Liver (tissue), 9 donors: ENCODE data around the gene RASGRP3. TPM values are rescaled to one million over a fixed set of nuclear protein-coding genes. Genes with fewer than 3 reads are reported as not detected.

Experiments used
- DNase-seq: peaks from one replicate; pipeline ENCODE4 v3.0.0-alpha.2; 2017; ENCODE audit warnings: low spot score
- H3K27ac ChIP-seq, 2 donors: one replicate each; pipeline ENCODE4 v1.7.0; 2013; ENCODE audit warnings: inconsistent platforms in 2 of 2, low read length in 2 of 2, control low read depth in 1 of 2, low read depth in 1 of 2, mild to moderate bottlenecking in 1 of 2
- H3K27me3 ChIP-seq, 4 donors: one replicate each; pipeline versions ENCODE4 v1.6.1 to v1.7.0; 2013; ENCODE audit warnings: low read length in 3 of 4, inconsistent platforms in 1 of 4, mild to moderate bottlenecking in 1 of 4, moderate library complexity in 1 of 4; ENCODE audit not compliant: control insufficient read depth in 4 of 4, insufficient read depth in 4 of 4
- H3K36me3 ChIP-seq, 4 donors: one replicate each; pipeline versions ENCODE4 v1.6.1 to v1.7.0; 2013; ENCODE audit warnings: low read length in 3 of 4, mild to moderate bottlenecking in 3 of 4, low read depth in 1 of 4, moderate library complexity in 1 of 4; ENCODE audit not compliant: control insufficient read depth in 4 of 4, insufficient read depth in 3 of 4
- H3K4me1 ChIP-seq, 4 donors: one replicate each; pipeline versions ENCODE4 v1.6.1 to v1.7.0; 2013; ENCODE audit warnings: low read length in 3 of 4, mild to moderate bottlenecking in 3 of 4, moderate library complexity in 1 of 4; ENCODE audit not compliant: control insufficient read depth in 4 of 4, insufficient read depth in 4 of 4
- H3K4me3 ChIP-seq, 3 donors: one replicate each; pipeline versions ENCODE4 v1.6.1 to v1.7.0; 2013; ENCODE audit warnings: low read length in 3 of 3, control low read depth in 1 of 3, low read depth in 1 of 3, mild to moderate bottlenecking in 1 of 3
- H3K9ac ChIP-seq, 2 donors: one replicate each; pipeline ENCODE4 v1.7.0; 2013; ENCODE audit warnings: low read length in 2 of 2, mild to moderate bottlenecking in 2 of 2, moderate library complexity in 2 of 2, control low read depth in 1 of 2, low read depth in 1 of 2
- H3K9me3 ChIP-seq, 4 donors: one replicate each; pipeline versions ENCODE4 v1.6.1 to v1.7.0; 2013; ENCODE audit warnings: low read length in 3 of 4; ENCODE audit not compliant: control insufficient read depth in 4 of 4
- CTCF ChIP-seq: fragments of 150-350 bp; IDR thresholded peaks from 2 replicates; pipeline ENCODE4 v1.5.1; 2017; ENCODE audit warnings: improper control_type of control experiment, low read depth, low read length; ENCODE audit not compliant: missing input control
- FOXA1 ChIP-seq: IDR thresholded peaks from 2 replicates; pipeline ENCODE4 v1.6.1; 2016; ENCODE audit warnings: antibody characterized with exemption
- GABPA ChIP-seq, 2 donors: IDR thresholded peaks in 1 of 2; conservative IDR thresholded peaks in 1 of 2; 2 replicates each; pipeline ENCODE4 v1.6.1; 2016; ENCODE audit warnings: antibody characterized with exemption in 2 of 2, mild to moderate bottlenecking in 1 of 2, moderate library complexity in 1 of 2
- HNF4G ChIP-seq: IDR thresholded peaks from 2 replicates; pipeline ENCODE4 v1.6.1; 2016; ENCODE audit warnings: antibody characterized with exemption
- JUND ChIP-seq, 2 donors: IDR thresholded peaks; 2 replicates each; pipeline ENCODE4 v1.6.1; 2016; ENCODE audit warnings: antibody characterized with exemption in 2 of 2
- NR2F2 ChIP-seq: IDR thresholded peaks from 2 replicates; pipeline ENCODE4 v1.6.1; 2016; ENCODE audit warnings: antibody characterized with exemption
- RAD21 ChIP-seq, 2 donors: IDR thresholded peaks; 2 replicates each; pipeline ENCODE4 v1.6.1; 2016; ENCODE audit warnings: antibody characterized with exemption in 2 of 2, mild to moderate bottlenecking in 2 of 2
- REST ChIP-seq: IDR thresholded peaks from 2 replicates; pipeline ENCODE4 v1.6.1; 2016; ENCODE audit warnings: antibody characterized with exemption, mild to moderate bottlenecking
- RXRA ChIP-seq, 2 donors: IDR thresholded peaks; 2 replicates each; pipeline ENCODE4 v1.6.1; 2017 to 2018; ENCODE audit warnings: antibody characterized with exemption in 2 of 2, mild to moderate bottlenecking in 1 of 2
- SP1 ChIP-seq: IDR thresholded peaks from 2 replicates; pipeline ENCODE4 v1.6.1; 2018; ENCODE audit warnings: antibody characterized with exemption, mild to moderate bottlenecking
- YY1 ChIP-seq: IDR thresholded peaks from 2 replicates; pipeline ENCODE4 v1.6.1; 2016; ENCODE audit warnings: antibody characterized with exemption, mild to moderate bottlenecking
- ZBTB33 ChIP-seq: IDR thresholded peaks from 2 replicates; pipeline ENCODE4 v1.6.1; 2016; ENCODE audit warnings: antibody characterized with exemption
- WGBS: extraction: QIAGEN DNeasy Blood & Tissue Kit; methylation state at CpG from one replicate; pipeline ENCODE4 v1.1.7; 2013; 5-methylcytosine and 5-hydroxymethylcytosine counted together
- polyA plus RNA-seq, 2 donors: library from polyadenylated mRNA; stranded (reverse) in 1 of 2; unstranded in 1 of 2; fragments of 200-250 nt in 1 of 2; fragments of >200 nt in 1 of 2; fragmentation: Nextera tagmentation in 1 of 2; extraction: Ambion mirVana in 1 of 2; gene quantifications; one replicate each; pipeline versions ENCODE4 v1.2.1 to v1.2.3, GENCODE V29; 2013 to 2015
- total RNA-seq, 2 donors: library from RNA; depleted of rRNA; stranded (reverse); fragments of >200 nt; gene quantifications; one replicate each; pipeline ENCODE4 v1.2.3, GENCODE V29; 2014
- TF ChIP-seq, protein P1 (sequence below): IDR thresholded peaks from 2 replicates; pipeline ENCODE4 v1.6.1; 2016; ENCODE audit warnings: antibody characterized with exemption
- donor health status: healthy.
- donor health status: healthy.
- donor health status: healthy.
- donor health status: healthy.
- donor health status: healthy.

Gene RASGRP3
- total and polyA plus RNA-seq, 4 donors, result 1.8 to 9.9 (median 7.0) TPM

DNA sequence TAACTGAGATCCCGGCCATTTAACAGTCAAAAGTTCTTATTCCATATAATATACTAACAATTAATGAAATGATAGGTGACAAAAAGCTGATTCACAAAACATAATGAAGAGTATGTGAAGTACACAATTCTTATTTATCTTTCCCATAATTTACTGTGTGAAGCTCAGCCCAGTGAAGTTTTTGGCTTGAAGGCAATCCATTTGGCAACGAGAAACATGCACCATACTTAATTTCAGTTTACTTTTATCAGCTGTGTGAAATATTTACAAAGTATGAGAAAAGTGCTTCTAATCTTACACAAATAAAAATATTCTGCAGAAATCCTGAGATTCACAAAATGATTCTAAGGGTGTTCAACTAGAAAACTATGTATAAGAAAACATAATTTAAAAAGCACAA lies 110.3 kb downstream of the RASGRP3 start:
- peaks cover 0 to 4% (median 0%) of the 10 kb centered on the region in 4 donors for H3K4me1 ChIP-seq
- no peaks in the 10 kb centered on the region for H3K27me3 ChIP-seq
- peaks cover 10 to 33% (median 23%) of the 10 kb centered on the region in 4 donors for H3K36me3 ChIP-seq
- no peak for DNase-seq
- no peak overlapping the region for H3K27ac ChIP-seq
- H3K9ac ChIP-seq, result no peak overlapping the region
- no peaks in the 10 kb centered on the region for H3K9me3 ChIP-seq
- TF ChIP-seq JUND (IDR thresholded peaks at IDR 0.05), result no peak
- TF ChIP-seq RAD21 (IDR thresholded peaks at IDR 0.05), result no peak
- TF ChIP-seq HNF4G, result no peak
- TF ChIP-seq SP1, result no peak
- TF ChIP-seq GABPA (IDR thresholded peaks at IDR 0.05 in 1 of 2, conservative IDR thresholded peaks at IDR 0.05 in 1 of 2), result no peak
- no peak for TF ChIP-seq ZBTB33
- TF ChIP-seq FOXA1, result no peak
- TF ChIP-seq CTCF, result no peak
- 88% methylated on average over 2 of the region's 2 CpGs for WGBS
- no peak overlapping the region for H3K4me3 ChIP-seq

DNA sequence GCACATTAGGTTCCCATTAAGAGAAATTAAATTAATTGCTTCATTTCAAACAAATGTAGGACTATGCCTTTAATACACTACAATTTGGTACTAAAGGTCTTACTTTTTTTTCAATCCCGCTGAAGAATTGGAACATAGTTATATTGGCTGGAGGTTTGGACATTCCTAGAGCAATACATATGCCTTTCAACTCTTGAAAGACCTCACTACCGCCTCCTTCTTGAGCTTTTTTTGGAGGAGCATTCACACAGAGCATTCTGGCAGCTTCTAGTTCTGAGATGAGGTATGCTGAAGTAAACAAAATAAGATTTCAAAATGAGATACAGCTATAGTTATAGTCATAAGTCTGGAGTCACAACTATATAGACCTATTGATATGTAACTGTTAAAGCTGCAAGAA lies 111.8 kb downstream of the RASGRP3 start:
- no peak for TF ChIP-seq NR2F2

DNA sequence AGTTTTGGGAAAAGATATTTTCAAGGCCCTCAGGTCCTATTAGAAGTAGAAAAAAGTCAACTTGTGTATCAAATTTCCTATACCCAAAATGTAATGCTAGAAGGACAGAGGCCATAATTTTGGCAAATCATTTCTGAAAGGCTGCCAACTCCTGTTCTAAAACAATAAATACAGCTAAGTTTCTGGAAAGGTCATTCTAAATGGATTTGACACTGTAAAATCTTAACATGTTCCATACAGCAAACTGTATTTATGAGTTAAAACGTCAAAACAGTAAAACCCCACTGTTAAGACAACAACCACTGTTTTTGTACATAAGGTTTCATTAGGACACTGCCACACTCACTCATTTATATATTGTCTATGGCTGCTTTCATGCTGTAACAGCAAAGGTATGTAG lies 113.0 kb downstream of the RASGRP3 start:
- no peak overlapping the region for H3K27ac ChIP-seq
- peaks cover 0 to 4% (median 0%) of the 10 kb centered on the region in 4 donors for H3K4me1 ChIP-seq
- no peaks in the 10 kb centered on the region for H3K27me3 ChIP-seq
- H3K36me3 ChIP-seq, result peaks cover 11 to 40% (median 32%) of the 10 kb centered on the region in 4 donors
- WGBS, result 71% methylated on average over 1 of the region's 1 CpG
- H3K4me3 ChIP-seq, result no peak overlapping the region
- TF ChIP-seq YY1, result no peak
- TF ChIP-seq ZBTB33, result no peak
- no peak for TF ChIP-seq FOXA1
- no peak for TF ChIP-seq CTCF
- no peak for TF ChIP-seq SP1
- TF ChIP-seq, protein P1, sequence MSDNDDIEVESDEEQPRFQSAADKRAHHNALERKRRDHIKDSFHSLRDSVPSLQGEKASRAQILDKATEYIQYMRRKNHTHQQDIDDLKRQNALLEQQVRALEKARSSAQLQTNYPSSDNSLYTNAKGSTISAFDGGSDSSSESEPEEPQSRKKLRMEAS, result no peak
- no peak for TF ChIP-seq RXRA (IDR thresholded peaks at IDR 0.05)
- no peak for TF ChIP-seq REST
- TF ChIP-seq GABPA (IDR thresholded peaks at IDR 0.05 in 1 of 2, conservative IDR thresholded peaks at IDR 0.05 in 1 of 2), result no peak
- no peaks in the 10 kb centered on the region for H3K9me3 ChIP-seq
- DNase-seq, result no peak
- no peak overlapping the region for H3K9ac ChIP-seq

More for the DNA sequence above, 111.8 kb downstream of the RASGRP3 start:
- H3K4me1 ChIP-seq, result peaks cover 0 to 4% (median 0%) of the 10 kb centered on the region in 4 donors
- no peaks in the 10 kb centered on the region for H3K27me3 ChIP-seq
- H3K9ac ChIP-seq, result no peak overlapping the region
- no peak overlapping the region for H3K27ac ChIP-seq
- WGBS, result 89% methylated on average over 2 of the region's 2 CpGs
- H3K9me3 ChIP-seq, result no peaks in the 10 kb centered on the region
- no peak overlapping the region for H3K4me3 ChIP-seq
- peaks cover 11 to 38% (median 29%) of the 10 kb centered on the region in 4 donors for H3K36me3 ChIP-seq
- DNase-seq, result no peak
